HuH-7.5 (cell line): ENCODE results near the gene STRBP.

Experiments
- DNase-seq: peaks from one replicate; pipeline ENCODE4 v3.0.0; 2011; ENCODE audit warnings: low spot score

STRBP gene

DNA sequence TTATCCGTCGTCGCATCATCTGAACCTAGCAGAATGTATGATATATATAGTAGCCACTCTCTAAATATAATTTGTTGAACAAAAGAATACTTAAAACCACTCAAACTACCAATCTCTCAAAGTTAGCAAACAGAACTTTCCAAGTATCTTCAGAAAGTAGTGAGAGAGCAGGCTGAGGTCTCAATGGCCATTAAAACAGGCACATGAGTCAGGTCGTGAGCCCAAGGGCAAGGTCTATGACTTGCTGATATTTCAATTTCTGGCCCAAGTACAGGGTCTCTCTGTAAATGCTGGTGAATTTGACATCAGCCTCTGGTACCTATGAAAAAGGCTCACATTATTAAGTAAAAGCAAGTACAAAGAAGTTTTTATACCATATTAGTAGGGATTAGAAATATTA, 139.8 kb downstream of the STRBP start:
- no peak for DNase-seq

- DNase-seq, result no peak
Measured at GRCh38 chr9:123127512-123128075, 140.8 kb downstream of the STRBP start.

GRCh38 chr9:123121457-123121856, 146.9 kb downstream of the STRBP start:
- DNase-seq, result no peak

- DNase-seq, result no peak
Measured at GRCh38 chr9:123120953-123121352, 147.4 kb downstream of the STRBP start.

DNA sequence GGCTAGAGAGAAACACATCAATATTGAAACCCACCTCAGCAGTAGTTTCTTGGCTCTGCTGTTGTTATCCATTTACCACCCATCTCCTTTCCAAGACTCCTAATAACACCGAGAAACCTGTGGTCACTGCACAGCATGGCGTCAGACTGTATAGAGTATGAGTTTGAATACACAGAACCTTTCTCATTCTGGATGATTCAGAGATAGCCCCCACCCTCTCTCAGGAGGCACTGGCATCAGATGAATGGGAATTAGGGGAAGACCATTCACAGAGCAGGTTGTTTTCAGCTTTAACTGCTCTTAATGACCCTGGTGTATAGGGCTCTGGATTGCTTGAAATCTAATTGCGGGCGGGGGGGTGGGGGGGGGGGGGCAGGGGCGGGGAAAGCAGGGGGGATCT, 148.3 kb downstream of the STRBP start:
- no peak for DNase-seq

GRCh38 chr9:123119566-123119965, 148.8 kb downstream of the STRBP start:
- no peak for DNase-seq

DNA sequence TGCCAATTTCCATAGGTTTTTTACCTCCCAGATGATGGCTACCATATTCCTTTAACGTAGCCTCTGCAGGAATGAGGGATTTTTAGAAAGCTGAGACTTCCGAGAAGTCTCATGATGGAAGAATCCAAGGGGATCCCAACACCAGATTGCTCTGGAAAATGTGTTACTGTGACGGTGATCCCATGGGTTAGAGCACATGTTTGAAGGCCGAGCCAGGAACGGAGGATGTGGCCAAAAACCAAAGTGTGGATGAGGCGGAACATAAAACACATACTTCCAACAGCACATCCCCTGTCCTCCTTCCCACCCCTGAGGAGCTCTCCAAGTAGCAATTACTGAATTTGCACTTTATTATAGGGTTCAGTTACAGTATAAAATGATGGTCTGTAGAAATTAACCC, 152.3 kb downstream of the STRBP start:
- DNase-seq, result no peak

GRCh38 chr9:123115146-123115913, 153.1 kb downstream of the STRBP start:
- no peak for DNase-seq

DNA sequence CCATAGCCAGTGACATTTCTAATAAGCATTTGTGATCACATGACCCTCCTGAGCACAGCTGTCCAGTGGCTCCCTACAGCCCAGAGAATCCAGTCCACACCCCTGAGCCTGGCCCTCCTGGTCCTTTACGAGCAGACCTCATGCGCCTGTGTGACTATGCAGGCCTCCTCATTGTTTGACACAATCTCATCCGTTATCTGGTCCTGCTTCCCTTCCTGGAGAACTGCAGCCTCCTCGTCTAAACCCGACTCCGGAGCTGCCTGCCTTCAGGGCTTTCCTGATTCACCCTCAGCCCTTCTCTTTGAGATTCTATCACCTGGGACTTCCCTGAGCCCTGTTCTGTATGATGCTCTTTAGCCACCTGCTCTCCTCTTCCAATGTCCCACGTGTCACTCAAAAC, 155.2 kb downstream of the STRBP start:
- no peak for DNase-seq

DNA sequence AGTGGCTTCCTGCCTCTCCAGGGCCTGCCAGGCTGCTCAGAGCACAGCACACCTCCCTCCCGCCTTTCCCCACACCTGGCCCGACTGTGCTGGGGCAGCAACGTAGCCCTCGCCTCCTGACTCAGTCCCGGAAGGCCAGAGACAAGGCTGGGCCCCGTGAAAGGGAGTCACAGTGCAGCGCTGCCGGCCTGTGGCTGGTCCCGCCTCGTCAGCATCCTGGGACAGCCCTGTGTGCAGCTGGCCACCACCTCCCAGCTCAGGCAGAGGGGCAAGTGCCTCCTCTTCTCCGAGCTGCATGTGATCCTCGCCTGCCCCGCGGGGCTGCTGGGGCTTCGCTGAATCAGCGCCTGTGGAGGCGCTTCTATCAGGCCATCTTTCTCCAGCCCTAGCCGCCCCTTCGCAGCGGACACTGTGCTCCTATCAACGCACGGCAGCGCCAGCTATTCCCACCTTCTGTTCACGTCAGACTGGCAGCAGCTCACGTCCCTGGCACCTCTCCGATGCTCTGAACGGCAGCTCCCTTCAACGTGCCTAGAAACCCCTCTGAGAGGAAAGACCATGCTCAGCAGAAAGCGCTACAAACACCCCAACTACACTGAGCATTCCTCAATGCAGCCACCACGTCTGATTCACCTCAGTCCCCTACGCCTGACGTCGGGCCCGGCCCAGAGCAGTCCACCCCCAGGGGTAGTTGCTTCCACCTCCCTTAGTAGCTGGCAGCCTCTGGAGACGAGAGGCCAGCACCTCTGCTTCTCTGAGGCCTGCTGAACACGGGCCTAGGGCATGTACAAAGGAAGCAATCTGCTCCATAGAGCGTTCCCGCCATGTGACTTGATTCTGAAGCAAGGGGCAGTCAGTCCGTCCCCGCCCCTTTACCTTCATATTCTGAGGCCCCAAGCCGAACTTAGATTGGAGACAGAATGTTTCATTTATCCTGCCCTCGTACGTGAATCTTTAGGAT, 156.1 kb downstream of the STRBP start:
- no peak for DNase-seq

DNA sequence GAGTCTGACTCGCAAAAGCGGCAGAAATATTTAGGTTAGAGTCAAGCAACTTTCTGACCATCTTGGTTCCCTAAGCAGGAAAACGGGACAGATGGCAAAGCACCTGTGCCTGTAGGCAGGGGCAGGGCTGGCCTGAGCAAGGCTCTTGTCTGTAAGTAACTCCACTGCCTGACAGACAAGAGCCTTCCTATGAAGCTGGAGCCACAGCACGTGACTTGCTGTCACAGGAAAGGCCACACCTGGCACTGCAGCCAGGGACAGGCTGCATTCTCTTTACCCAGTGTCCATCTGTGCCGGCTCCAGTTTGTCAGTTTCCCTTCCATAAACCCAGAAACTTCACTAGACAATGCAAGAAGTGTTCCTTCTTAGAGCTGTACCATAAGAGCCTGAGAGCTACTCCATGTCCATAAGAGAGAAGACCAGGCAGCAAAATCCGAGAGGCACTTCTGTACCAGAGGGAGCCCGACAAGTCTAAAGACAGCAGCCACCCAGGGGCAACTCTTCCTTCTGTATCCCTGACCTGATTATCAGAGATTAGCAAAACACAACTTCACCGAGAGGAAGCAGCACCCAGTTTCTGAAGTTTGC, 156.9 kb downstream of the STRBP start:
- DNase-seq, result no peak

- DNase-seq, result peak; percentile 59
Measured at GRCh38 chr9:123109540-123110279, 158.7 kb downstream of the STRBP start.

- no peak for DNase-seq
Measured at GRCh38 chr9:123108976-123109375, 159.4 kb downstream of the STRBP start.

DNA sequence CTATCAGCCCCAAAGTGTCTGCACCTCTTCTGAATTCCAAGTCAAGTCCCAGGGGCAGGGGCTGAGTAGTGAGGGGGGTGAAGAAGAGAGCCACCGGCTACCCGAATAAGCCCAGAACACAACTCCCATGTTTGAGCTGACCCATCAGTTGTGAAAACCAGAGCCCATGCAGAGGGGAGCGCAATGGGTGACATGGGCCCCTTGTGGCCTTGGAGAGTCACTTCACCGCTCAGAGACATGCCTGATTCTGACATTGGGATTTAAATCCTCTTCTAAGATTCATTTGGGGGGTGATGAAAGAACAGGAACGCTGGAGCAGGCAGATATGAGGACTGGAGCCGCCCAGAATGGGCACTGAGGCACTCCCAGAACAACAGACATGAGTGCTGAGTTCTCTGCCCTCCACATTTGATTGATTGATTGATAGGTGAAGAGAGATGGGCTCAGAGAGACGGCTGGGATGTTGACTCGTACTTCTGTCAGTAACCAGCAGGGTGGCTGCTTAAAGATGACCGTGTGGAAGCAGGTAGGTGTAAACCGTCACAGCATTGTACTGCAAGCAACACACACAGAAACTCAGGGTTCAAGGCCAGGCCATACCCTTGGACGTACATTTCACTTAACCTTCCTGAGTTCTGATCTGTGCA, 160.6 kb downstream of the STRBP start:
- no peak for DNase-seq

DNA sequence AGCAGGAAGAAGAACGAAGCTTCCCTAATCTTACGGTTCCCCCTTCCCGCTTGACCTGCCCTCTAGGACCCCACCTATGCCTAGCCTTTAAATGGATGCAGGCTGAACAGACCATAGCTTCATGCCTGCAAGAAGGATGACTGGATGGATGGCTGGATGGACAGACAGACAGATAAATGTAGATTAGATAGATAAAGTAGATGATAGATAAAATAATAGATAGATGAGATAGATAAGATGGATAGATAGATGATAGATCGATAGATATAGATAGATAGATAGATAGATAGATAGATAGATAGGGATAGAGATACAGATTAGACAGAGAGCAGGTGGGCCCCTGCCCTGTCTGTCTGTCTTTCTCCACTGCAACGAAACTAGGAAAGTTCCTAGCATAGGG, 162.9 kb downstream of the STRBP start:
- DNase-seq, result no peak

GRCh38 chr9:123104807-123105206, 163.6 kb downstream of the STRBP start:
- no peak for DNase-seq

GRCh38 chr9:123102375-123103113, 165.8 kb downstream of the STRBP start:
- no peak for DNase-seq

DNA sequence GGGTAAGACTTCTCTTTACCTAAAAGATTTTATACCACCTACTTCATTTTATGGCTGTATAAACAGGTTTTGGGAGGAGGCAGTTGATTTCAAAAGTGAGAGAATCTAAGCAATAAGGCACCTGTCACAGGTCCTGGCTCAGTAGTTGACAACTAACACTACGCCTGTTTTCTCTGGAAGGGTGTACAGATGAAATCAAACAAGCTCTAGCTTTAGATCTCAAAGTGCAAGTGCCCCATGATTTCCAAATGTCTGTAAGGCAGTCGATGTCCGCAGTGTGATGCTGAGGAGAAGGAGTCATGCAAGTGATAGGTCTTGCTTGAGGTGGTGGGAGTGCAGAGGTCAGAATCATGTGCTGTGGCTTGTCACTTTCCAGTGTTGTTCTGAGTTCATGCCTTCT, 168.8 kb downstream of the STRBP start:
- DNase-seq, result no peak

DNA sequence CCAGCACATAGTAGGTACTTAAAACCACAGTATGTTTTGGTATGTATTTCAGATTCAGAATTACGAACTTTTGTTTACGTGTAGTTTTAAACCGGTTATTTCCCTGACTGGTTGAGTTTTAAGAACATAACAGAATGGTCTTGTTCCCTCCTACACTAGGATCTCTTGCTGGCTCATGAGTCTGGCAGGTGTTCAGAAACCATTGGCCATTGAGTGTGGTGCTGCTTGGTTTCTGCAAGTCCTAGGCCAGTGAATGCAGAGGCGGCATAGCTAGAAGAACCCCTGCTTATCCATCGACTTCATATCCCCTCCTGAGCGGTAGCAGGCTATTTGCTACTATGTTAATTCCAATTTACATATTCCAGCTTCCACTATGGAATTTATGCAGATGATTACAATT, 169.3 kb downstream of the STRBP start:
- DNase-seq, result no peak

GRCh38 chr9:123098096-123098459, 170.3 kb downstream of the STRBP start:
- DNase-seq, result no peak
